HG03025 (cell line): Measurements from ENCODE around the gene TRAPPC2.

Source experiments
- ATAC-seq: cut with Tn5 transposase; IDR thresholded peaks from one replicate; pipeline ENCODE4 v1.9.1; 2021; ENCODE audit warnings: mild to moderate bottlenecking, moderate library complexity; ENCODE audit not compliant: unreplicated experiment, low FRiP score

The TRAPPC2 gene

GRCh38 chrX:13734278-13735172 is at the start of gene TRAPPC2, which contains the start of gene OFD1:
TSS of gene TRAPPC2 (minus strand) at chrX:13734620. CDS start at chrX:13719963, 14,657 bp downstream.
TSS of gene OFD1 (plus strand) at chrX:13734748. CDS start at chrX:13735072, 324 bp downstream.
- ATAC-seq, result peak; percentile 95

GRCh38 chrX:13780868-13781427 is 46.5 kb upstream of the TRAPPC2 start:
- ATAC-seq, result no peak

DNA sequence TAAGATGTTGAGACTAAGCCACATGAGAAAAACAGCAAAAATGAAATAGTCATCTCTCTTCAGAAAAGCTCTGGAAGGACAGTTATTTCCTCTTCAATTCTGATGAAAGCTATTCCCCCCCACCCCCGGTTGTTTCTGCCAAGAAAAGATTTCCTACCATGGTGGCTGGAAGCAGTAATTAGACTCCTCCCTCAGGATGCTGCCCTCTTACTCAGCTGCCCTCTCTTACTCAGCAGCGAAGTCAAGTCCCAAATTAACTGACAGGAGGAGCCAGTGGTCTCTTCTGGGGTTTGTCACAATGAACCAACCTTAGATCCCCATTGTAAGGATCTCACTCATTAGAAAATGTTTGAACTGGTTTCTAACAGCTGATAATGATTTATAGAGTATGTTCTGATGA is 44.5 kb upstream of the TRAPPC2 start:
- no peak for ATAC-seq

DNA sequence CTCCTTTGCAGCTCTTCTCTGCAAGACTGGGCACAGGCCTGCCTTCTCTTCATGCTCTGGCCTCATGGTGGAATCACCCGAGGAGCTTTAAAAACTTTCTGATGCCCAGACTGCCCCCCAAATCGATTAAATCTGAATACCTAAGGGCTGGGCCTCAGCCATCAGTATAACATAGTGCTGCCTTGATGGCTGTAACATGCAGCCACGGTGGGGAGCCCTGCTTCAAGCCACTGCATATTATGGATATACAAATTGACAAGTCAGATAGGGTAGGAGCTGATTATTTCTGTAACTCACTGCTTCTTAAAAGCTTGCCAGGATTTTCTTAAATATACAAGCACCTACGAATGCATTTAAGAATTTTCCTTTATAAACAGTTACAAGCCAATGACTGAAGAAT is 42.0 kb upstream of the TRAPPC2 start:
- ATAC-seq, result no peak

DNA sequence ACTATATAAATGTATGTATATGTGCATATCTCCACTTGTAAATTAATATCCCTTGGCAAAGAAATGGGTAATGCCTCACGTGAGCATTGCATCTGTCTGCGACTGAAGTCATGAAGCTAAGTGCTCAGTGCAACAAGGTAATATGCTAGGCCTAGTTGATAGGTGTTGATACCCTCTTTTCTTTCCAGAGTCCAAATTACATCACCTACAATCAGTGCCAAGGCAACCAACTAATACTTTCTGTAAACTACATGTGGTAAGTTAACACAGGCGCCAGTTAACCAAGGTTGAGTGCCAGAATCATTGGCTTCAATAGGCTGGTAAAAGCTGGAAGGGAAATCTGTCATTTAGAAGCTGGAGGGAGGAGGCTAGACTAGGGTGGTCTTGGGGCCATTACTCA is 41.4 kb upstream of the TRAPPC2 start:
- no peak for ATAC-seq

- no peak for ATAC-seq
Observed at GRCh38 chrX:13774696-13775095, 40.3 kb upstream of the TRAPPC2 start.

- no peak for ATAC-seq
Observed at GRCh38 chrX:13770013-13770535, 35.7 kb upstream of the TRAPPC2 start.

DNA sequence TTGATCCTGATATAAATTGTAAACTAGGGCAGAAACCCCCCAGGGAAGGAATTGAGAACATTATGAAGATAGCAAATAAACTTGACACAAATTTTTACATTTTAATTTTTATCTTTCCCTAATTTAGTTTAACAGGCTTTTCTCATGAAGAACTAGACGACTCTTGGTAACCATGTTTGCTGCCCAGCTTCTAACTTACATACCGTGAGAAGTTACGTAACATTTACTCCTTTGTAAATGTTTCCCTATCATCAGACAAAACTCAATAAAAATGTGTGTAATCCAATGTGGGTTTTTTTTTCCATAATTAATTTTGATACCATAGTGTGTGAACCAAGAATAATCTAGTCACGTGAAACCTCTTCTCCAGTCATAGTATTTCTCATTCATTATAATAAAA is 34.5 kb upstream of the TRAPPC2 start:
- ATAC-seq, result no peak

- no peak for ATAC-seq
Observed at GRCh38 chrX:13764765-13765164, 30.3 kb upstream of the TRAPPC2 start.

- ATAC-seq, result no peak
Observed at GRCh38 chrX:13764281-13764680, 29.9 kb upstream of the TRAPPC2 start.

DNA sequence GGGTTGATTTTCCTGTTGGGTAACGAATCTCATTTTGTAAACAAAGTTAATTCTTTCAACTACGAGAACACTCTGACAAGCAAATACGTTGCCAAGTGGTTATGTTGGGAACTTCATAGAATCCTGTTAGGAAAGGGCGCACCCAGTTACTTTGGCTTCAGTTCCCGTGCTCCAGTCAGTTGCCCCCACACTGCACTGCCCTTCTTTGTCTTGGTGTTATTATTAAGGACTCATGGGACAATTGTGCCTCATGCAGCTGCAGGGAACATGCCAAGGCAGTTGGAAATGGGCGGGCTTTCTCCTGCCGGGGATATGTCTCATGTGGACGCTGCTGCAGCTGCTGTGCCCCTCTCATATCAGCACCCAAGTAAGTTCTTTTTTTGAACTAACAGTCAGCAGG is 29.1 kb upstream of the TRAPPC2 start:
- no peak for ATAC-seq

DNA sequence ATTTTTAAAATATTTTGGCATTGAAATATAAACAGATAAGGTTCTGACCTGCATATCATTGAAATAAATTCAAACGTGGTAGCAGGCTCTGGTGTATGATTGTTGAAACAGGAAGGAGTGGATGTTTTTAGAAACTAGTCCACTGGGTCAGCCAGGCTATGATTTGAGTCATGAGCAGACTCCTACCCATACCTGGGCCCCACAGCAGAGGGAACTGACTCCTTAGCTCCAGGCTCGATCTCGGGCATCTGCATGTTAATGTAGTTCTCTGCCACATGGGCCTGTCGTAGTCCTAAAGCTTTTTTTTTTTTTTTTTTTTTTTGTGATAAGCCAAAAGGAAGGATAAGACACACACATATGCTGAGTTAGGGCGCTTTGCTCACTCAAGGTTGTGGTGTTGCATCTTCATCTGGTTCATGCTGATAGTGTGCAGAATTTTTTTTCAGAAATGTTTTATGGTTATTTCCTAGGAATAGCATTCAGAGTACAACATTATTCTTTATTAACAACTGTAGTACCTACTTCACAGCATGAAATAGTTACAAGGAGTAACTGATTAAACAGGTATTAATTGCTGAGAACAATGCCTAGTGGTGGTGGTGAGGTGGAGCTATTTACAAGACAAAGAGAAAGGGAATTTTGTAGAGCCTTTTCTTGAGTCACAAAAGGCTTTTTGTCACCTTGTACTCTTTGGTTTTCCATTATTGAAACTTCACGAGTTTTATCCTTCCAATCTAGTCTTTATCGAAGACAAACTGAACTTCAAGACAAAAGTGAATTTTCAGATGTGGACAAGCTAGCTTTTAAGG is 27.4 kb upstream of the TRAPPC2 start:
- ATAC-seq, result no peak

DNA sequence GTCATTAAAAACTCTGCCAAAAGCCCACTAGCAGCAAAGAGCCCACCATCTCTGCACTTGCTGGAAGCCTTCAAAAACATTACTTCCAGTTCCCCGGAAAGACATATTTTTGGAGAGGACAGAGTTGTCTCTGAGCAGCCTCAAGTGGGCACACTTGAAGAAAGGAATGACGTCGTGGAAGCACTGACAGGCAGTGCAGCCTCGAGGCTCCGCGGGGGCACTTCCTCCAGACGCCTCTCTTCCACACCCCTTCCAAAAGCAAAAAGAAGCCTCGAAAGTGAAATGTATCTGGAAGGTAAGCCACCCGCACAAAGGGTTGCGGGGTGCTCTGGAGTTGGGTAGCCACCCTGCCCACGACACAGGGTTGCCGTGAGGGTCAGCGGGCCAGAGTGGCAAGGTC is 26.0 kb upstream of the TRAPPC2 start:
- ATAC-seq, result no peak

GRCh38 chrX:13759152-13759718 is 24.8 kb upstream of the TRAPPC2 start:
- ATAC-seq, result peak; percentile 81

GRCh38 chrX:13756381-13756780 is 22.0 kb upstream of the TRAPPC2 start:
- ATAC-seq, result no peak

DNA sequence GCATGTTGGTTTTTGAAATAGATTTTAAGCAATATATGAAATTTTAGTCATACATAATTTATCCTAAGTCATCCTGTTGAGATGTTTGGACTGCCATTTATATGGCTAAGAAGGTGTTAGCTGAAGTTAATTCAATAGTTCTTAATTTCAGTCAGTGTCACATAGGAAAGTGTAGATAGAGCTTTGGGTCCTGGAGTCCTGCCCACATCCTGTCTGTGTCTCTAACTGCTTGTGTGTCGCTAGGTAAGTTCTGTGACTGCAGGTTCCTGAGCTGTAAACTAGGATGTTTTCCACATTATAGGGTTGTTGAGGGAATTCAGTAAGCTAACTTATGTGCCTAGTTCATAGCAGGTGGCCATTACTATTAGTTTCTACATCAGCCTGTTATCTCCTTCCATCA is 20.8 kb upstream of the TRAPPC2 start:
- no peak for ATAC-seq

DNA sequence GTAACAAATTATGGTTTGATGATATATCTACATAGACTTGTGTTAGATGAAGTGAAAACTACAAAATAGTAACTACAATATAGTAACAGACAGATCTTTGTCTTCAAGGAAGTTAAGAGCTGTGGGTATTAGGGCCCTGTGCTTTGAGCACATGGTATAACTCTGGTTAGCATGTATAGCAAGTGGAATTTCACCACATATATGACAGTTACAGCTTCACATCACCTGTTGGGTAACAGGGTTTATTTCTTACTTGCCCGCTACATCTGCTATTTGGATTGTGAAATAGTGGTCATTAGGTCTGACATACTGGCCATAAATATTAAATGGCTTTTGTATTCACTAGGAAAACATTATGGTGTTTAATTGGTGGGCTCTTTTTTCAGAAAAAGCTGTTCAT is 20.3 kb upstream of the TRAPPC2 start:
- ATAC-seq, result no peak

DNA sequence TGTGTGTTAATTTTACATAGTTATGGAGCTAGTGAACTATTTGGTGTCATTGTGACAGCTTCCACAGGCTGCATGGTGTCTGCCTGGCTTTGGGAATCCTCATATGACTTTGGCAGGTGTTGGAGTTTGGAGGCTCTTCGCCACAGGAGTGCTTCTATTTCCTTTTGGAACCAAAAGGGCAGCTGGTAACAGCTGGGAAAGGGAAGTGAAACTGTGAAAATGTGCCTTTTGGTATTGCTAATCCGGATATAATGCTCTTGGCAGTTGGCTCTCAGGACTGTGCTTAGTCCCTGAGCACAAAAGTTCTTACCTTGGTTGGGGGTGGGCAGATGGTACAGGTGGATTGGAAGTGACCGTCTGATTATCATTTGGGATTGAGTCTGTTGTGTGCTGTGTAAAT is 18.2 kb upstream of the TRAPPC2 start:
- ATAC-seq, result no peak

GRCh38 chrX:13752141-13752540 is 17.7 kb upstream of the TRAPPC2 start:
- ATAC-seq, result no peak

DNA sequence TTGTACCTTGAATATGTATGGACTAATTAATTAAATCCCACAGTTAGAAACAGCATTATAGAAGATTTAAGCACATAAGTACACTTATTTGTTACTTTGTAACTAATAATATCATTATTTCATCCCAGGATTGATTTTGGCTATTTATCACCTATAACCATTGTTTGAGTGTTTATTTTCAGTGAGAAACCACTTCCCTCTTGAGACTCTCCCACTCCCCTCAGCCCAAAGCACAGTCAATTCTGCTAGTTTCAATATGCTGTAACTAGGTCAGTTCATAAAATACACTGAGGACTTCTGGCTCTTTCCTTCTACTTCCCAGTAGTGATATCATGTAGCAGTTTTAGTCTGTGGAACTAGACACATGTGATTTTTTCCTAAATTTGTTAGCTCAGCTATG is 16.4 kb upstream of the TRAPPC2 start:
- ATAC-seq, result no peak

- no peak for ATAC-seq
Observed at GRCh38 chrX:13750204-13750603, 15.8 kb upstream of the TRAPPC2 start.
